HG03521 (cell line): ENCODE measurements around the gene OSTN.
"Not testable (repeated sequence)": the region's sequence is repeated elsewhere in the genome, so short reads cannot be mapped to it uniquely, and the experiment has no call there.

Experiments used
- ATAC-seq: cut with Tn5 transposase; IDR thresholded peaks from one replicate; pipeline ENCODE4 v1.9.1; 2021; ENCODE audit warnings: mild to moderate bottlenecking, moderate library complexity; ENCODE audit not compliant: unreplicated experiment

The OSTN gene

DNA sequence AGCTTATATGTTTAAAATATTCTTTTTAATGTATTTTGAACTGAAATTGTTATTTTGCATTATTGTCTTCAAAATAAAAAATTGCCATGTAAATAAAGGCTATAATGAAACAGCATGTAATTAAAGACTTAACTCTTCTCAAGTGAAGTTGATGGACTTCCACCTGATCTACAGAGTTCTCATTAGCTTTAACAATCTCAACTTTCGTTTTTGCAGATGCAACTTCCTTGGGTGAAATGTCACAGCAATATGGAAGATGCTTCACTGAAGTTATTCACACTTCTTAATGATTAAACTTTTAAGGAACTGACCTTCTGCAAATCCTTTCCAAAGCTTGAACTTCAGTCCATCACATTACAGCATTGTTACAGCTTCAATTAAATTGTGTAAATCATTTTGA is 63.6 kb downstream of the OSTN start:
- ATAC-seq: no peak

GRCh38 chr3:191263365-191263764 is 64.3 kb downstream of the OSTN start:
- peak; percentile 81 for ATAC-seq

GRCh38 chr3:191263850-191264249 is 64.8 kb downstream of the OSTN start:
- no peak for ATAC-seq

DNA sequence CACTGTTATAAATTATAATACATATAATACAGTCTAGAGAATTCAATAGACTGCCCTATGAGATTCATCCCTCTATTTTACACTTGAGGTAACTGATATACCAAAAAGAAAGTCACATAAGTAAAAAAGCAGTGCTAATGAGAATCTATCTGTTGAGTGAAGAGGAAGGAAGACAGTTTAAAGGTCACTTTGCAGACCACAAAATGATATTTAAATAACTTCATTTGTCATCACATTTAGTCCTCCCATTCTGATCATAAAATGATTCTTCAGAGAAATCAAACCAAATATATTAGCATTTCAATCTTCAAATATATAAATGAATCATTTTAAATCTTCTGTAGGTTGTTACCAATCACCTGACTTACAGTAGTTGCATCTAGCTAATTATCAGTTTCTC is 69.7 kb downstream of the OSTN start:
- ATAC-seq: no peak

GRCh38 chr3:191269289-191270085 is 70.4 kb downstream of the OSTN start:
- peak; percentile 68 for ATAC-seq

- ATAC-seq: not testable (repeated sequence)
Measured at GRCh38 chr3:191275244-191275643, 76.2 kb downstream of the OSTN start.

- no peak for ATAC-seq
Measured at GRCh38 chr3:191275751-191276150, 76.7 kb downstream of the OSTN start.

DNA sequence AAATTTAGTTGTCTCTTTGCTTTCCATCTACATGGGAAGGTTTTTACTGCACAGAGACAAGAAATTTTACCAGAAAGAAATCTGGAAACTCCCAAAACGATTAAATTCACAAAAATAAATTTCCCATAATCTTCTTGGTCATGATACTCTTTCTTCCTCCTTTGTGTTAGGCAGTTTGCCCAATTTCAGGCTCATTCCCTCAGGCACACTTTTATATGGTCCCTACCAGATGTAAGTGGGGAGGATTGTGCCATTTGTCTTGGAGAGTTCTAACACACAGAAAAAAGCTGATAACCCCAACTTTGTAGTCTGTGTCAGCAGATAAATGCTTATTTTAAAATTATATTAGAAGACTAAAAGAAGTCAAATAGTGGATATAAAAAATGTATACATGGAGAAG is 81.1 kb downstream of the OSTN start:
- ATAC-seq: no peak

GRCh38 chr3:191280882-191281281 is 81.8 kb downstream of the OSTN start:
- no peak for ATAC-seq

GRCh38 chr3:191282251-191283185 is 83.5 kb downstream of the OSTN start:
- no peak for ATAC-seq

- peak; percentile 58 for ATAC-seq
Measured at GRCh38 chr3:191283400-191283799, 84.4 kb downstream of the OSTN start.

DNA sequence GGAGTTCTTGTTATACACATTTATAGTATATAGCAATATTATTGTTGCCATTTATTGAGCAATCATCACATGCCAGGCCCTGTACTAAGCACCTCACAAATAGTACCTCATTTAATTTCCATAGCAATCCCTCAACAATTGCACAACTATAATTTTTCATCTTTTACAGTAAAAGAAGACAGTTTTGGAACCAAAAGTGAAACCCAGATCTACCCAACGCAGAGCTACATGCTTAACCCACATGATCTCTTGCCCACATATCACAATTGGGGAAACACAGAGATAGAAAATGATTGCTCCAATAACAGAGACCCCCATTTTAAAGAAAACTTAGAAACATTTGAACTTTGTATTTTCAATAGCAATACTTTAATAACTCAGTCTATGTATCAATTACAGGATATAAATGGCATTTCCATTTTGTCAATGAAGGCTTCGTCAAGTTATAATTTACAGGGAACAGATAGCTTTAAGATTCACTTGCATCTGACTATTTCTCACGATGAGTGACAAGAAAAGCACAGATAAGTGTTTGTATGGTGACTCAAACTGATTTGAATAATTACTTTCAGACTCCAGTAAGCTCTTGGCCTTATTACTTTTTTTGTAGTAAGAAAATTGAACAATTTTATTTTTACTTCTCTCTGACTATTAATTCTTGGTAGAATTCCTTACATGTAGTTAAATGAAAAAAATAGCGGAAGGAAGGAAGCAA is 91.4 kb downstream of the OSTN start:
- ATAC-seq: peak; percentile 86

DNA sequence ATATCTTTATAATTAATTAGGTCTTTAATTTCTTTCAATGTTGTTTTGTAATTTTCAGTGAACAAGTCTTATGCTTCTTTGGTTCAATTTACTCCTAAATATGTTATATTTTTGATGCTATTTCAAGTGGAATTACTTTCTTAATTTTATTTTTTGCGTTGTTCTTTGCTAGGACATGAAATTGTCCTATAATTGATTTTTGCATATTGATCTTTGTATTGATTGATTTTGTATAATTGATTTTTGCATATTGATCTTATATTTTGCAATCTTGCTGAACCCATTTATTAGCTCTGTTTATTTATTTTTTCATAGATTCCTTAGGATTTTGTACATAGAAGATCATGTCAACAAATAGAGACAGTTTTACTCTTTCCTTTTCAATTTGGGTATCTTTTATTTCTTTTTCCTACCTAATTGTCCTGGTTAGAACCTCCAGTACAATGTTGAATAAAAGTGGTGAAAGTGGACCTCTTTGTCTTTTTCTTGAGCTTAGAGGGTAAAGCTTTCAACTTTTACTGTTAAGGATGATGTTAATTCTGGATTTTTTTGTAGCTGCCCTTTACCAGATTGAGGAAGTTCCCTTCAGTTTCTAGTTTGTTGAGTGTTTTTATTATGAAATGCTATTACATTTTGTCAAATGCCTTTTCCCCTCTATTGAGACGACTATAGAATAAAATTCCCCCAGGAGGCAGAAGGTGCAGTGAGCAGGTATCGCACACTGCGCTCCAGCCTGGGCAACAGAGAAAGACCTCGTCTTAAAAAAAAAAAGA is 93.4 kb downstream of the OSTN start:
- no peak for ATAC-seq

DNA sequence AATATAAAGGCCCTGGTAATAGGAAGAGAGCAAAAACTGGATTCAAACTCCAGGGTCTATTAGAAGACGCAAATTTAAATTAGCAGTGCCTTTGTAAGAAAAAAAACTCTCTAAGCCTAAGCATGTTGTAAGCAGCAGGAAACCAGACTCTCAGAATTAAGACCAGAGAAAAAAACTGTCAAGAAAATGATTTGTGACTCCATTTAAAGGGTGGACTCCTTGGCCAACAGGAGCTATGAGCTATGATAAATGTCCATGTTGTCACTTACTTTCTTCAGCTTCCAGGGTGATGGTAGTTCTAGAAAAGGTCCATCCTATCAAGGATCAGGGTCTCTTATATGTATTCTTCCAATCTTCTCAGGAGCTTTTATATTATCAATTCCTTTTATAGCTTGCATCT is 95.2 kb downstream of the OSTN start:
- no peak for ATAC-seq

DNA sequence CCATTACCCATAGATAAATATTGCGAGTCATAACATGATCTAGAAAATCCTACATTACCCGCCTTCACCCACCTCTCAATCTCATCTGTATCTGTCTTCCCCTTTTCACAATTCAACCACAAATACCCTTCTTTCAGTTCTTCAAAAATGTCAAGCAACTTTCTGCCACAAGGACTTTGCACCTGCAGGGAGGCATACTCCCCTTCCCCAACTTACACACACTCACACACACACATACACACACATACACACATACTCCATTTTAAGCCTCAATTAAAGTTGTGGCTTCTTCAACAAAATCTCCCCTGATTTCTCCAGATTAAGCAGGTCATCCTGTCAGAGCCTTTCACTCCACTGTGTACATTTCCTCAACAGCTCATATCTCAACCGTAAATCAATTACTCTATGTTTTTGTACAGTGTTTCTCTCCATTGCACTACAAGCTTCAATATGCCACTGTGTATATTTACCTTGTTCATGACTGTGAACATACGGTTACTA is 97.0 kb downstream of the OSTN start:
- ATAC-seq: peak; percentile 79

DNA sequence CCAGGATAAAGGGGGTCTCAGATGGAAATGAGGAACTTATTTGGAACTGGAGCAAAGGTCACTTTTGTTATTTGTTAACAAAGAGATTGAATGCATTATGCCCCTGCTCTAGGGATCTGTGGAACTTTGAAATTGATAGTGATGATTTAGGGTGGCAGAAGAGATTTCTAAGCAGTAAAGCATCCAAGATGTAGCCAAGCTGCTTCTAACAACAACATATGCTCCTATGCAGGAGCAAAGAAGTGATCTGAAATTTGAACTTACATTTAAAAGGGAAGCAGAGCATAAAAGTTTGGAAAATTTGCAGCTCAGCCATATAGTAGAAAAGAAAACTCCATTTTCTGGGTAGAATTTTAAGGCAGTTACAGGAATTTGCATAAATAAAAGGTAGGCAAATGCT is 99.8 kb downstream of the OSTN start:
- ATAC-seq: no peak

DNA sequence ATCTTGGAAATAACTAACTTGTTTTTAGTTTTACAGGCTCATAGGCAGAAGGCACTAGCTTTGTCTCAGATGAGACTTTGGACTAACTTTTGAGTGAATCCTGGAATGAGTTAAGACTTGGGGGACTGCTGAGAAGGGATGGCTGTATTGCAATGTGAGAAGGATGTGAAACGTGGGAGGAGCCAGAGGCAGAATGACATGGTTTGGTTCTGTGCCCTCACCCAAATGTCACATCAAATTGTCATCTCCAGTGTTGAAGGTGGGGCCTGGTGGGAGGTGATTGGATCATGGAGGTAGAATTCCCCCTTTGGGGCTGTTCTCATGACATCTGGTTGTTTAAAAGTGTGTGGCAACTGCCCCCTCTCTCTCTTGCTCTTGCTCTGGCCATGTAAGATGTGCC is 101.4 kb downstream of the OSTN start:
- no peak for ATAC-seq

DNA sequence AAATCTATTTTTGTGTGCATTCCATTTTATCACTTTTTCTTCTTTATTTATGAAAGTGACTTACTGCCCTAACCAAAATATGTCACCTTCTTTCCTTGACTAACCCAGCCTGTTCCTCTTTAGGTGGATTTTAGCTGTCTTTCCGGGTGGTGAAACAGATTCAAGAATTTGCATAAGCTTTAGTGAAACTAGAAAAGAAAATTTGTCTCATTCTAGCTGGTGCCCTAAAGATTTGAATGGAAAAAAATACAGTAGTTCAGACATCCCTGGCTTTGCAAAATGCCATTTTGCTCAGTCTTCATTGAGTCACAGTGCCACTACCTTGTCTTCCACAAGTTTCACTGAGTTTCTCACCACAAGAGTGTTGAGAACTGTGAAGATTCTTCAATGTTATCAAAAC is 102.0 kb downstream of the OSTN start:
- peak; percentile 76 for ATAC-seq

GRCh38 chr3:191301782-191302411 is 102.9 kb downstream of the OSTN start:
- ATAC-seq: no peak

DNA sequence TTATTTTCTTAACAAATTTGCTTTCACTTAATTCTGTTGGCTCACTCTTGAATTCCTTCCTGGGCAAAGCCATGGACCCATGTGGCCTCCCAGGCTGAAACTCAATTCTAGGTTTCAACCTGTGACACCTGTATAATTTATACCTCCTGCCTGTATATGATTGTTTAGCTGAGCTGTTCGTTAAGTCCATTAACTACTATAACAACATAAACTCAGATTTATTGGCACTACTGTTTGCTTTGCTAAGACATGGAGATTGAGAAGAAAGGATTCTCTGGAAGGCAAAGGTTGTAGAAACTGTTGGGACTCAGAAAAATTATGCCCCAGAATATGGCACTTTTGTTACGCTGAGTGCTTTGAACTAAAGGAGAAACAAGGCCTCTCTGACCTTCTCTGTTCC is 103.4 kb downstream of the OSTN start:
- no peak for ATAC-seq
